HG03045 (cell line): Measurements from ENCODE around the gene DHTKD1.

Source experiments
- ATAC-seq: cut with Tn5 transposase; IDR thresholded peaks from one replicate; pipeline ENCODE4 v1.9.1; 2021; ENCODE audit warnings: mild to moderate bottlenecking, moderate library complexity; ENCODE audit not compliant: unreplicated experiment

DHTKD1 gene, protein sequence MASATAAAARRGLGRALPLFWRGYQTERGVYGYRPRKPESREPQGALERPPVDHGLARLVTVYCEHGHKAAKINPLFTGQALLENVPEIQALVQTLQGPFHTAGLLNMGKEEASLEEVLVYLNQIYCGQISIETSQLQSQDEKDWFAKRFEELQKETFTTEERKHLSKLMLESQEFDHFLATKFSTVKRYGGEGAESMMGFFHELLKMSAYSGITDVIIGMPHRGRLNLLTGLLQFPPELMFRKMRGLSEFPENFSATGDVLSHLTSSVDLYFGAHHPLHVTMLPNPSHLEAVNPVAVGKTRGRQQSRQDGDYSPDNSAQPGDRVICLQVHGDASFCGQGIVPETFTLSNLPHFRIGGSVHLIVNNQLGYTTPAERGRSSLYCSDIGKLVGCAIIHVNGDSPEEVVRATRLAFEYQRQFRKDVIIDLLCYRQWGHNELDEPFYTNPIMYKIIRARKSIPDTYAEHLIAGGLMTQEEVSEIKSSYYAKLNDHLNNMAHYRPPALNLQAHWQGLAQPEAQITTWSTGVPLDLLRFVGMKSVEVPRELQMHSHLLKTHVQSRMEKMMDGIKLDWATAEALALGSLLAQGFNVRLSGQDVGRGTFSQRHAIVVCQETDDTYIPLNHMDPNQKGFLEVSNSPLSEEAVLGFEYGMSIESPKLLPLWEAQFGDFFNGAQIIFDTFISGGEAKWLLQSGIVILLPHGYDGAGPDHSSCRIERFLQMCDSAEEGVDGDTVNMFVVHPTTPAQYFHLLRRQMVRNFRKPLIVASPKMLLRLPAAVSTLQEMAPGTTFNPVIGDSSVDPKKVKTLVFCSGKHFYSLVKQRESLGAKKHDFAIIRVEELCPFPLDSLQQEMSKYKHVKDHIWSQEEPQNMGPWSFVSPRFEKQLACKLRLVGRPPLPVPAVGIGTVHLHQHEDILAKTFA

DNA sequence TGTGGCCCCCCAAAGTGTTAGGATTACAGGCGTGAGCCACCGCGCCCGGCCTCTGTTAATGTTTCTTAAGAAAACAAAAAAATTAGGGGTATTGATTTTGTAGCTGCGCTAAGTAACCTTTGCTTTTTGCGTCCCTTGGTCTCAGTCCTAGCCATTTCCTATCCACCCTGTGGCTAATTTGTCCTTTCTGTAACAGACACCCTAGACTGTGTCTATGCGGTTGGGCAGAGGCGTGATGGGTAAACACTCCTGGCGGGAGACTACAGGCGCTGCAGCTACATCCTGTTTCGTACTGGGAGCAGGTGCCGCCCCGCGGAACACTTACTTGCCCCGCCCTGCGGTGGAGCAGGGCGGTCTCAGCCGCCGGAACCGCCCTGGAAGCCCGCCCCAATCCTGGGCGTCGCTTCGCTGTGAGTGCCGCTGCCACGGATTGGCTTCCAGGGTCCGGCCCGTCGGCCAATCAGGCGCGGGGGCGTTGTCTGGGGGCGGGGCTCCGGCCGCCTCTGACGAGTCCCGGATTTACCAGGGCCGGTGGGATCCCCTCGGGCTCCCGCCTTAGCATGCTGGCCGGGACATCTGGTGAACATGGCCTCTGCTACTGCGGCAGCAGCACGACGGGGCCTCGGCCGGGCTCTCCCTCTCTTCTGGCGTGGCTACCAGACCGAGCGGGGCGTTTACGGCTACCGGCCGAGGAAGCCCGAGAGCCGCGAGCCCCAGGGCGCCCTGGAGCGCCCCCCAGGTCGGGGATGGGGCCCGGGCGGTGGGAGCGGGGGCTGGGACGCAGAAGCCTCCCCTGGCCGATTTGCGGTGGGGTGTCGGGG, at the start of gene DHTKD1:
Gene DHTKD1, plus strand, starts transcription at position 506 of the 821 bp plus-strand sequence. Its CDS starts 80 bp downstream, at position 586.
- ATAC-seq, result peak; percentile 98

DNA sequence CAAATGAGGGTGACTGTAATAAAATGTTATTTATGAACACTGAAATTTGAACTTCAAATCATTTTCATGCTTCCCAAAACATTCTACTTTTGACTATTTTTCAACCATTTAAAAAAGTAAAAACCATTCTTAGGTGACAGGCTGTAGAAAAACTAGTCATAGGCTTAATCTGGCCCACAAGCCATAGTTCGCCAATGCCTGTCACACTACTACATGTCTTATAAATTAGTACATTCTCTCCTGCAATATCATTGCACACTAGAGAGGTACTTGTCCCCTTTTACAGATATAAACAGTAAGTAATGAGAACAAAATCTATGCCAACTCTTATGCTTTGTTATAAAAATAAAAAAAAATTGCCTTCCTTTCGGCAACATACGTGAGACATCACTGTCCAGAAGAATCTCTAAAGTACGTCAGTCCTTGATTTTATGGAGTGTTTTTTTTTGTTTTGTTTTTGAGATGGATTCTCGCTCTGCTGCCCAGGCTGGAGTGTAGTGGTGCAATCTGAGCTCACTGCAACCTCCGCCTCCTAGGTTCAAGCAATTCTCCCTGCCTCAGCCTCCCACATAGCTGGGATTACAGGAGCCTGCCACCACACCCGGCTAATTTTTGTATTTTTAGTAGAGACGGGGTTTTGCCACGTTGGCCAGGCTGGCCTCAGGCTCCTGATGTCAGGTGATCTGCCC, 49.3 kb upstream of the DHTKD1 start:
- ATAC-seq, result no peak

DNA sequence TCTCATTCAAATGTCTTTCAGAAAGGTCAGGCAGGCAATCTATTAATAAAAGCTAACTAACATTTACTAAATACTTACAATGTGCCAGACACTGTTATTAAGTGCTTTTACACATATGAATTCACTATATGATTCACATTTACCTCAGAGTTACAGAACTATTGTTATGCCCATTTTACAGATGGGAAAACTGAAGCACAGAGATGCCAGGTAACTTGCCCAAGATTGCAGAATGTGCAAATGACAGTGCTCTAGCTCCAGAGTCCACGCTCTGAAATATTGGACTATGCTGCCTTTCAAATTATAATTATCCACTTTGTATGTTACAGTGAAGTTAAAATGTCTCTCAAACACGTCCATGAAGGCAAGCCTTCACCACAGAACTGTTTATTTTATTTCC, 48.2 kb upstream of the DHTKD1 start:
- no peak for ATAC-seq

DNA sequence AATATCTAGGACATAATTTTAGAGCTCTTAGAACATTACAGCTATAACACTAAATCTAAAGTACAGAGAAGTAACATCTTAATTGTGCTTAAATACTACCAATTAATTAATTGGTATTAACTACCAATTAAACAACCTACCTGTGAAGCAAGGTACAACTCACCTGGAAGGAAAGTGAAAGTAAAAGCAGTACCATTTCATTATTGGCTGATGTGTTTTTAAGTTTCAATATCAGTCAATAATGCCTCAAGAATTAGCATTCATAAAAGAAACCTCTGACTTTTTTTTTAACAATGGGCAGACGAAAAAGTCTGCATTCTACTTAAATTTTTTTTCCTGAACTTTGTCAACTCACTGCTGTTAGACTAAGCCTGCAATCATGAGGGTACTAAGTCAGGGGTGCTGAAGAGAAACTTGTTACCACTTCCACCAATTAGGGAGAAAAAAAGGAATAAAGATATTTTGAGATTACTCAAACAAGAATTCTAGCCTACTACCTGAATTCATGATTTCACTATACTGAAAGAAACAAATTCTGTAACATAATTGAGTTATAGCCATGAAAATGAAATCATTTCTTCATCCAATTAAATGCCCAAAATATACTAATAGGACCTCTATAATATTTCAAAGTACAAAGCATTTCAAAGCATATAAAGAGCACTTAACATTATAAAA, 46.0 kb upstream of the DHTKD1 start:
- no peak for ATAC-seq

DNA sequence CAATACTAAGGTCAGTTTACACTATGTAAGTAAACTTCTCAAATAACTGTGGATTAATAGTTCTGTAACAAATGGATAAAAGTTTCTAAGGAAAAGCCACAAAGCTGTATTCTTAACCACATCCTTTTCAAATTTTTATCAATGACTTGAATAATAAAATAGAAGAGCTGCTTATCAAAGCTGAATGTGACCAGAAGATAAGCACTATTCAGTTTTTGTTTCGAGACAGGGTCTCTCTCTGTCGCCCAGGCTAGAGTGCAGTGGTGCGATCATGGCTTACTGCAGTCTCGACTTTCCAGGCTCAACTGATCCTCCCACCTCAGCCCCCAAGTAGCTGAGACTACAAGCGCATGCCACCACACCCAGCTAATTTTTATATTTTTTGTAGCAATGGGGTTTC, 43.2 kb upstream of the DHTKD1 start:
- no peak for ATAC-seq

DNA sequence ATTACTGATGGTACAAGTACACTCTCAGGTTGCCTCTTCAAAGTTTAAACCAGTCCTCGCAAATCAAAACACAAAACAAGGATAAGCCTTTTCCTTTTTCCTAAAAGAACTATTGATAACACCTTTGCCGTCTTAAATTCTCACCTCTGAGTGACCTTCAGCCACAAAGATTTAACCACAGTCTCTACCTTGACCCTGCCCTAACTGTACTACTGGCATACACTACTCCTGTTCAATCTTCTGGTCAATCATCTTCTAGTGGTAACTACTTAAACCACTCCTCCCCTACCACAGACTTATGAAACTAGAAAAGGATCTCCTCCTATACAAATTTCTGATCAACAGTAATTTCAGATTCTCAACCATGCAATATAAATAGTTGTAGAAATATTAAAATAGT, 41.2 kb upstream of the DHTKD1 start:
- ATAC-seq, result no peak

DNA sequence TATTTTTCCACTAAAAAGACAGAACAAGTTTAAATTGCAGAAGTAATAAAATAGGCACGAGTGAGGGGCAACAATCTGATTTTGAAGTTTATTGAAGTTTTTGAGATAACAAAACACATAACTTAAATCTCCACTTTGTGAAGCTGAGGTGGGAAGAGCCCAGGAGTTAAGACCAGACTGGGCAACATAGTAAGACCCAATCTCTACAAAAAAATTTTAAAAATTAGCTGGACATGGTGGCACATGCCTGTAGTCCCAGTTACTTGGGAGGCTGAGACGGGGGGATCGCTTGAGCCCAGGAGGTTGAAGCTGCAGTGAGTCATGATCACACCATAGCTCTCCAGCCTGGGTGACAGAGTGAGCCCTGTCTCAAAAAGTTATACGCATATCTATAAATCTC, 37.4 kb upstream of the DHTKD1 start:
- ATAC-seq, result no peak

DNA sequence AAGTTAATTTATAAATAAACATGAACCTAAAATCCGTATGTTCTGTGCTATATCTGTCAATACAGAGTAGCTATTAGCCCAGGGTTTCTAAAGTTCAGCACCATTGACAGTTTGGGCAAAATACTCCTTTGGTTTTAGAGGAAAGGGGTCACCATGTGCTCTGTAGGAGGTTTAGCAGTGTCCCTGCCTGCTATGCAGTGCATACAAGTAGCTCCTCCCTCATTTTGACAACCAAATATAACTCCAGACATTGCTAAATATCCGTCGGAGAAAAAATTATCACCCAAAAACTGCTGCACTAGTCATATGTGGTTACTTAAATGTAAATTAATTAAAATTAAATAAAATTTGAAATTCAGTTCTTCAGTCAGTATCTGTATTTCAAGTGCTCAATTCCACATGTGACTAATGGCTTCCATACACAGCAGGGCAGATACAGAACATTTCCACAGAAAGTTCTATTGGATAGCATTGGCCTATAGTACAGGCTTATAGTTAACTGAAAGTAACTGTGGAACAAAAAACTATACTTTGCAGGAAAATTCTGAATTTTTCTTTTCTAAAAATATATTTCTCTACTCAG, 32.6 kb upstream of the DHTKD1 start:
- no peak for ATAC-seq

DNA sequence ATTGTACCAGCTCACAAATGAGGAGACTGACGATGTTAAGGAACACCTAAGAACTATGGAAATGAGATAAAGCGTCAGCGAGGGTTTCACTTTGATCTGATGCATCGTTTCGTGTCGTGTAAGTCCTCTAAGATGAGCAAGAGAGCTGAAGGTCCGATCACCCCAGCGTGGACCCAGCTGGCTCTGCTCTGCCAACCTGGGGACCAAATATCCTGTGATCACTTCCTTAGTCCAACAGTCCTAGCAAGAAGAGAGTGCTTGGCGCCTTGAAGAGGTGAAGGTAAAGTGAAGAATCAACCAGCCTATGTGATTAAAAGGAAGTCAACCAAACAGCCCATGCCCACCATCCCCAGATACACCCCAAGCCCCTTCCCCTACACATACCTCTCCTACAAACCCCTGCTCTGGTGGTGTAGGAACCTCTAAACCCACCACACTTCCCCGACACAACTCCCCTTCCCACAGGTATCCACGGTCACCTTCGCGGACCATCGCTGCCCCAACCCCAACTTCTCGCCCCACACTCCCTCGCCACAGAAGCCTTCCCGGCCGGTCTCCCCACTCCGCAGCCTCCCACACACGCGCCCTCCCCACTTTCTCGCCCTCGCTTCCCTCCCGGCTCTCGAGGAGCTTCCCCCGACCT, 26.9 kb upstream of the DHTKD1 start:
- peak; percentile 0 for ATAC-seq

DNA sequence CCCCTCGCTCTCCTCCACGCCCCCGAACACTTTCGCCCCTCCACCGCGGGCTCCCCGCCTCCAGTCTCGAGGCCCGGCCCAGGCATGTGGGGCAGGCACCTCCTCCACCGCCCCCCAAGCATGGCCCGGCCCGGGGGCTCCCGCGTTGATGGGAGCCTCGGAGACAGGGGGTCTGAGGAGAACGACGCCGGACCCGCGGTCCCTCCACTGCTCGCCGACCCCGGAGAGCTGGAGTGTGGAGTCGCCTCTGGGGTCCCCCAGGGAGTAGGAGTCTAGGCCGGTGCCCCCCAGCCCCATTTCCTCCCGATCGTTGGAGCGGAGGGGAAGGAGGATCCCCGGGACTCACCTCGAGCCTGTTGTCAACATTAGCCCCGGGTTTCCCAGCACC, 26.4 kb upstream of the DHTKD1 start:
- peak; percentile 9 for ATAC-seq

DNA sequence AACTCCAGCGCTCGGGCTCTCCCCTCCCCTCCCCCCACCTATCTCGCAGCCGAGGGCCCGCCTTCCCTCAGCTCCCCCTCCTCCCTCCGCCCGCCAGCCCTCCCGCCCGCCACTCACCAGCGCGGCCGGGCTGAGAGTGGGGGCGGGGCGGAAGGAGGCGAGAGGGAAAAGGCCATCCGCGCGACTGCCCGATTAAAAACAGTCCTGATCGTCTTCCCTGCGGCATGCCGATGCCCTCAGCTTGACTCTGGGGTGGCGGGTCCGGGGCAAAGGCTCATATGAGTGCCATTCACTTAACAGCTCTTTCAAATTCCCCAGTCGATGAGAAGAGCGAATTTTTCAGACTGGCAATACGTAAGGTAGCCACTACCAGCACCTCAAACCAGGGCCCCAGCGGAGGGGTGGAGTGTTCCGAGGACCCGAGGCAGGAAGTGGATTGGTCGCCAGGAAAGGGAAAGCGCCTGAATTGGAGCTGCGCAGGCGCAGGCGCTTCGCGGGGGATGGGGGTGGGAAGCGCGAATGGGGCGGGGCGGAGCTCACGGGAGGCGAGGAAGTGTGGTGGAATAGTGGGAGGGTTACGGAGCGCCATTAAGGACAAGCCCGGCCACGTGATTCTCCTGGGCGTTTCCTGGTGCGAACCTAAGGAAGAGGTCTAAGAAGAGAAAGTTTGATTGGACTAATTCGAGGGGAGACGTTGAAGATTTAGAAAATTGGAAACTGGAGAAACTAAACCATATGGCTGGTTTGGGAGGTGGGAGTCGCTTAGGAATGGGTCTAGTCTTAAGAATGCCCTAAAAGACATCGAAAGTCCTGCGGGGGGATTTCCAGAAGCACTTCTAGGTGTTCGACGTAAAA, 25.7 kb upstream of the DHTKD1 start, which contains the start of gene UPF2:
Gene UPF2, minus strand, starts transcription at position 13 of the 855 bp plus-strand sequence. CDS start 7,386 bp downstream, outside the sequence.
- ATAC-seq, result peak; percentile 66

DNA sequence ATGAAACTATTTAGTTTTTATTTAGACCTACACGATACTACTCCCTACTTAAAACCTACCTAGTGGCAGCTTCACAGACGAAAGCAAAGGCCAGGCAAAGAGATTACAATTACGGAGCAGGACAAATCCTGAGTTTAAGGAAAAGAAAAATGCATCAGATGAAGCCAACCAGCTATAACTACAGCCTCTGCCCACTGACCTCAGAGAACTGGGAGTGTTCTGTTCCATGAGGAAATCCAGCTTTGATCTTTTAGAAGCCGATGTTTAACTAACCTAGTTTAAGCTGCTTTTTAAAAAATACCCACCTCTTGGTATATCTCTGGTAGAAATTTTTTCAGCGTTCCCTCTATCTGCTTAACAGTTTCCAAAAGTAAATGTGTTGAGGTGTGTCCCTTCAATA, 23.2 kb upstream of the DHTKD1 start:
- ATAC-seq, result no peak

DNA sequence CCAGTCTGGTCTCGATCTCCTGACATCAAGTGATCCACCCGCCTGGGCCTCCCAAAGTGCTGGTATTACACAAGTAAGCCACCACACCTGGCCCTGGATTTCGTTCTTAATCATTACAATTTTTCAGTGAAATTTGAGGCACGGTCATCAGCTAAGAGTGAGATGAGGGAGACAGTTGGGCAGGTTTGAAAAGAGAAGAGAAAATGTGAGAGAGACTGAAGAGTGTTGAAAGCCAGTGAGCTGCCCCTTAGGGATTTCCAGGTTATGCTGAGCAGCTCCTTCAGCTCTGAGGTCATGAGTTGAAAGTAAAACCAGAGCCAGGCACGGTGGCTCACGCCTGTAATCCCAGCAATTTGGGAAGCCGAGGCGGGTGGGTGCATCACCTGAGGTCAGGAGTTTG, 20.2 kb upstream of the DHTKD1 start:
- no peak for ATAC-seq

DNA sequence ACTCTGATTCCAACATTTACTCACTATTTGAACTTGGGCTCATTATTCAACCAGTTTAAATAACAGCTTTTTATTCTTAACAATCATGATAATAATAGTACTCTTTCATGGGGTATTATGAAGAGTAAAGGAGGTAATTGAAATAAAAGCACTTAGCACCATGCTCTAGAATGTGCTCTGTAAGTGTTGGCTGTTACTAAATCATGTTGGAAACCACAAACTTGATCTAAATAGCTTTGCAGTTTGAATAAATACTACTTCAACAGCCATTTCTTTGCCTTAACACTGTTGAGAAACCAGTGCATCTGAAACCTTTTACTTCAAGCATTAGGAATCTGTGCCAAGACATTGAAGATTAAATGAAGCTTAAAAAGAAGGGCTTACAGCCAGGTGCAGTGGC, 18.2 kb upstream of the DHTKD1 start:
- no peak for ATAC-seq

DNA sequence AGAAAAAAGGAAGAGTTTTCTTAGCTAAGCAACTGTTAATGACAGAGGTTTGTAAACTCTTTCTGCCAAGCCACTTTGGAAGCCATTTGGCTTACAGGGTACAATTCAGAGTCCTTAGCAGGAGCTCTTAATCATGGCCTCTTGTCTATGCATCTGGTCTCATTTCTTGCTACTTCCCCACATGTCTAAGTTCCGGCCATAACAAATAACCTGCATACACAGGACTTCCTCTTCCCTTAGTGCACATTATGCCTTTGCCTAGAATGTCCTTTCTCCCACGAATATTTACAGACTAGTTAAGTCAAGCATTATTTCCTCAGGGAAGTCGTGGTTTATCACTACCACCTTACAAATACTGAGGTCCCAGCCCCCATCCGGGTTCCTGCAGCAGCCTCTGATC, 17.5 kb upstream of the DHTKD1 start:
- no peak for ATAC-seq

DNA sequence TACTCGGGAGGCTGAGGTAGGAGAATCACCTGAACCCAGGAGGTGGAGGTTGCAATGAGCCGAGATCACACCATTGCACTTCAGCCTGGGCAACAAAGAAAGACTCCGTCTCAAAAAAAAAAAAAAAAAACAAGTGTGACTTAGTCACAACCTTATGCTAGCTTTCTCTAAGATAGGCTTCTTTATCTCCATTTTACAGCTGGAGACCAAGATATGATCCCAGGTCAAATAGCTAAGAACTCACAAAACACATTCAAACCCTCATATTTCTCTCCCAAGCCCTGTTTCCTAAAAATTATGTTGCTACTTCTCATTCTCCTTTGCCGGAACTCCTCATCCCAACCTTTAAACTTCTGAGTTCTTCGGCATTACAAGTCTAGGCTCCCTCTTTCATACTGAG, 13.0 kb upstream of the DHTKD1 start:
- no peak for ATAC-seq

DNA sequence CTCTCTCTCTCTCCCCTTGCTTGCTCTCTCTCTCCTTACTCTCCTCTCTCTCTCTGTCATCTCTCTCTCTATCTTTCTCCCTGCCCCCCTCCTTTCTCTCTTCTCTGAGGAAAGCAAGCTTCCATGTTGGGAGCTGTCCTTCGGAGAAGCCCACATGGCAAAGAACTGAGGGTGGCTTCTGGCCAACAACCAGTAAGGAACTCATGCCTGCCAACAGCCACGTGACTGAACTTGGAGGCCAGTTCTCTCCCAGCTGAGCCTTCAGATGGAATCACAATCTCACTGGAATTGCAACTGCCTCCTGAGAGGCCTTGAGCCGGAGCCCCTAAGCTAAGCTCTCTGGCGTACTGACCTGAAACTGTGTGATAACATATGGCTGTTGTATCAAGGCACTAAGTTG, 12.0 kb upstream of the DHTKD1 start:
- no peak for ATAC-seq

DNA sequence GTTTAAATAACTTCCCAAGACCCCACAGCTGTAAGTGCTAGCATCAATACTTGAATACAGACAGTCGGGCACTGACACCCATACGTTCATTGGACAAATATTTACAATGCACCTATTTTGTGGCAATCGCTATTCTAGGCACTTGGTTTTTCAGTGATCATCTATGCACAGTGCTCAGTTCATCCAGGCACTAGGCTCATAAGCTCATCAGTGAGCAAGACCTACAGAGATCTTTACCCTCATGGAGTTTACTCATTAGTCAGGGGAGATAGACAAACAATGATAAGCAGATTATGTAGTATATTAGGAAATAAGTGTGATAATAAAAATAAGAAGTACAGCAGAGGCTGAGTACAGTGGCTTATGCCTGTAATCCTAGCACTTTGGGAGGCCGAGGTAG, 7.6 kb upstream of the DHTKD1 start:
- ATAC-seq, result no peak
